ENCODE measurements around the gene LMCD1.

- no peak for TF ChIP-seq POLR2A (IDR thresholded peaks at IDR 0.05)
- TF ChIP-seq, protein P1, sequence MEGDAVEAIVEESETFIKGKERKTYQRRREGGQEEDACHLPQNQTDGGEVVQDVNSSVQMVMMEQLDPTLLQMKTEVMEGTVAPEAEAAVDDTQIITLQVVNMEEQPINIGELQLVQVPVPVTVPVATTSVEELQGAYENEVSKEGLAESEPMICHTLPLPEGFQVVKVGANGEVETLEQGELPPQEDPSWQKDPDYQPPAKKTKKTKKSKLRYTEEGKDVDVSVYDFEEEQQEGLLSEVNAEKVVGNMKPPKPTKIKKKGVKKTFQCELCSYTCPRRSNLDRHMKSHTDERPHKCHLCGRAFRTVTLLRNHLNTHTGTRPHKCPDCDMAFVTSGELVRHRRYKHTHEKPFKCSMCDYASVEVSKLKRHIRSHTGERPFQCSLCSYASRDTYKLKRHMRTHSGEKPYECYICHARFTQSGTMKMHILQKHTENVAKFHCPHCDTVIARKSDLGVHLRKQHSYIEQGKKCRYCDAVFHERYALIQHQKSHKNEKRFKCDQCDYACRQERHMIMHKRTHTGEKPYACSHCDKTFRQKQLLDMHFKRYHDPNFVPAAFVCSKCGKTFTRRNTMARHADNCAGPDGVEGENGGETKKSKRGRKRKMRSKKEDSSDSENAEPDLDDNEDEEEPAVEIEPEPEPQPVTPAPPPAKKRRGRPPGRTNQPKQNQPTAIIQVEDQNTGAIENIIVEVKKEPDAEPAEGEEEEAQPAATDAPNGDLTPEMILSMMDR (IDR thresholded peaks at IDR 0.05): no peak
Measured at GRCh38 chr3:8556473-8556869, 54.8 kb downstream of the LMCD1 start.

All from body of pancreas (tissue), 4 donors.